ENCODE data around the gene MAST2. TPM values are rescaled to one million over a fixed set of nuclear protein-coding genes. Genes with fewer than 3 reads are reported as not detected.
A peak's percentile ranks its signal among the peaks of the same experiment; 100 is the strongest.

MAST2 gene
- total RNA-seq, 3 donors from 2014 or later, result 90.0 to 158 (median 100.0) TPM

GRCh38 chr1:45769261-45769932 is 34.0 kb upstream of the MAST2 start:
- intact Hi-C loops (cut with DNase I, micrococcal nuclease), result no loop called here
- no peak for ATAC-seq
- Histone ChIP-seq H3K4me1 (ENCODE audit: low read depth) (no peaks in the 10 kb centered on the region), H3K36me3 (ENCODE audit: low read depth) (no peaks in the 10 kb centered on the region), H3K9me3 (no peaks in the 10 kb centered on the region), H3K4me3 (no peak overlapping the region)
- no peak for DNase-seq
- no peak for TF ChIP-seq CTCF (IDR thresholded peaks at IDR 0.05)

- no peak for ATAC-seq
- DNase-seq, result no peak
- Histone ChIP-seq H3K36me3 (ENCODE audit: low read depth) (no peaks in the 10 kb centered on the region), H3K4me3 (no peak overlapping the region), H3K9me3 (no peaks in the 10 kb centered on the region), H3K4me1 (ENCODE audit: low read depth) (no peaks in the 10 kb centered on the region)
- TF ChIP-seq CTCF (IDR thresholded peaks at IDR 0.05), result no peak
- intact Hi-C loops (cut with DNase I, micrococcal nuclease), result no loop called here
These were observed 30.4 kb upstream of the MAST2 start for GRCh38 chr1:45772971-45773370.

GRCh38 chr1:45775794-45776193 is 27.6 kb upstream of the MAST2 start:
- ATAC-seq, result no peak

GRCh38 chr1:45785583-45785982 is 17.8 kb upstream of the MAST2 start:
- ATAC-seq, result no peak
- H3K4me1 ChIP-seq (ENCODE audit: low read depth), result no peaks in the 10 kb centered on the region
- TF ChIP-seq CTCF (IDR thresholded peaks at IDR 0.05), result no peak
- no peak overlapping the region for H3K4me3 ChIP-seq
- H3K36me3 ChIP-seq (ENCODE audit: low read depth), result no peaks in the 10 kb centered on the region
- DNase-seq, result no peak
- no peaks in the 10 kb centered on the region for H3K9me3 ChIP-seq
- intact Hi-C loops (cut with DNase I, micrococcal nuclease), result no loop called here

More at GRCh38 chr1:45775794-45776193, 27.6 kb upstream of the MAST2 start:
- Histone ChIP-seq H3K4me1 (ENCODE audit: low read depth) (no peaks in the 10 kb centered on the region), H3K9me3 (no peaks in the 10 kb centered on the region), H3K36me3 (ENCODE audit: low read depth) (no peaks in the 10 kb centered on the region), H3K4me3 (no peak overlapping the region)
- no peak for DNase-seq
- no peak for TF ChIP-seq CTCF (IDR thresholded peaks at IDR 0.05)
- intact Hi-C loops (cut with DNase I, micrococcal nuclease), result no loop called here

GRCh38 chr1:45787905-45788304 is 15.5 kb upstream of the MAST2 start:
- intact Hi-C loops (cut with DNase I, micrococcal nuclease), result no loop called here
- no peak for ATAC-seq

More at GRCh38 chr1:45787905-45788304, 15.5 kb upstream of the MAST2 start:
- Histone ChIP-seq H3K36me3 (ENCODE audit: low read depth) (no peaks in the 10 kb centered on the region), H3K9me3 (no peaks in the 10 kb centered on the region), H3K4me3 (no peak overlapping the region), H3K4me1 (ENCODE audit: low read depth) (no peaks in the 10 kb centered on the region)
- DNase-seq, result peak in 1 of 3 donors; percentile 13
- TF ChIP-seq CTCF (IDR thresholded peaks at IDR 0.05), result no peak
